Spleen (tissue), 11 donors: ENCODE results near the gene MYO9A. TPM values are rescaled to one million over a fixed set of nuclear protein-coding genes. Genes with fewer than 3 reads are reported as not detected.

ENCODE experiments used
- DNase-seq: peaks from one replicate; pipeline ENCODE4 v3.0.0-alpha.2; 2020
- H3K27ac ChIP-seq, 8 donors: fragments of 200-600 bp; sonication (generic) in 7 of 8; 1 replicate in 4 of 8; 2 replicates in 4 of 8; pipeline versions ENCODE4 v1.5.0 to v1.8.0; 2016 to 2021; ENCODE audit warnings: inconsistent platforms in 4 of 8, mild to moderate bottlenecking in 4 of 8, moderate library complexity in 1 of 8
- H3K27me3 ChIP-seq, 7 donors: fragments of 200-600 bp; sonication (generic) in 6 of 7; replicated peaks in 1 of 7; 1 replicate in 4 of 7; 2 replicates in 3 of 7; pipeline versions ENCODE4 v1.5.0 to v1.8.0; 2016 to 2021; ENCODE audit warnings: inconsistent platforms in 3 of 7, mild to moderate bottlenecking in 1 of 7
- H3K36me3 ChIP-seq, 6 donors: fragments of 200-600 bp; sonication (generic) in 5 of 6; 1 replicate in 4 of 6; 2 replicates in 2 of 6; pipeline versions ENCODE4 v1.5.0 to v1.8.0; 2016 to 2021; ENCODE audit warnings: inconsistent platforms in 2 of 6
- H3K4me1 ChIP-seq, 6 donors: fragments of 200-600 bp; sonication (generic) in 5 of 6; 1 replicate in 3 of 6; 2 replicates in 3 of 6; pipeline versions ENCODE4 v1.5.0 to v1.8.0; 2016 to 2021; ENCODE audit warnings: inconsistent platforms in 3 of 6
- H3K4me3 ChIP-seq, 8 donors: fragments of 200-600 bp; sonication (generic) in 7 of 8; 1 replicate in 4 of 8; 2 replicates in 4 of 8; pipeline versions ENCODE4 v1.5.0 to v1.8.0; 2016 to 2021; ENCODE audit warnings: inconsistent platforms in 4 of 8, mild to moderate bottlenecking in 4 of 8, moderate library complexity in 2 of 8
- H3K9me3 ChIP-seq, 8 donors: fragments of 200-600 bp; sonication (generic) in 7 of 8; 1 replicate in 4 of 8; 2 replicates in 4 of 8; pipeline versions ENCODE4 v1.5.0 to v1.8.0; 2016 to 2021; ENCODE audit warnings: inconsistent platforms in 4 of 8
- CTCF ChIP-seq, 11 experiments: fragments of 200-600 bp in 7 of 11; fragments of 450-650 bp in 4 of 11; sonication (generic) in 4 of 11; IDR thresholded peaks in 8 of 11; conservative IDR thresholded peaks in 3 of 11; 1 replicate in 7 of 11; 2 replicates in 4 of 11; pipeline versions ENCODE4 v1.4.0 to v1.8.0; 2016 to 2021; ENCODE audit warnings: antibody characterized with exemption in 11 of 11, inconsistent platforms in 4 of 11, mild to moderate bottlenecking in 1 of 11
- POLR2A ChIP-seq, 3 donors: fragments of 450-650 bp; IDR thresholded peaks; one replicate each; pipeline ENCODE4 v1.5.1; 2017; ENCODE audit warnings: antibody characterized with exemption in 3 of 3, mild to moderate bottlenecking in 1 of 3
- POLR2AphosphoS5 ChIP-seq, 3 donors: sonication (generic); formaldehyde crosslinking; IDR thresholded peaks; one replicate each; pipeline ENCODE4 v1.5.1; 2017; ENCODE audit warnings: antibody characterized with exemption in 3 of 3
- WGBS, 5 donors: extraction: QIAGEN DNeasy Blood & Tissue Kit in 3 of 5; methylation state at CpG; one replicate each; pipeline versions ENCODE4 v1.1.5 to v1.1.7; 2013 to 2018; 5-methylcytosine and 5-hydroxymethylcytosine counted together
- intact Hi-C: fragments of 100-400 bp; cut with DNase I; formaldehyde crosslinking; loops from one replicate; pipeline ENCODE4 v1.15.0; 2023; ENCODE audit warnings: low total_unique reads
- polyA plus RNA-seq, 3 donors: library from polyadenylated mRNA; stranded (reverse); fragments of 200-250 nt; gene quantifications; one replicate each; pipeline ENCODE4 v1.2.1, GENCODE V29; 2013
- total RNA-seq, 7 donors: library from RNA; depleted of rRNA in 3 of 7; stranded (reverse); fragments of >200 nt in 3 of 7; fragmentation: NEBNext Ultra II Directional in 4 of 7; extraction: Animal tissue kit (Norgen Biotek cat#: 25700) in 4 of 7; gene quantifications; one replicate each; pipeline versions ENCODE4 v1.1.0 to v1.2.1, GENCODE V29; 2016 to 2021
- donor health status: healthy with polysubstance abuse.
- donor health status: DM: no; HTN: no; CAD: no; lungs with moderate emphysema.
- donor health status: DM: no; HTN: no; CAD: no.
- donor health status: Bipolar disorder and iron deficiency.
- donor health status: healthy.
- donor health status: DM: no; HTN: no; CAD: no.
- donor health status: DM: yes; HTN: yes; CAD: no.

MYO9A gene
- total and polyA plus RNA-seq, 10 donors = 1.7 to 80.9 (median 50.9) TPM

DNA sequence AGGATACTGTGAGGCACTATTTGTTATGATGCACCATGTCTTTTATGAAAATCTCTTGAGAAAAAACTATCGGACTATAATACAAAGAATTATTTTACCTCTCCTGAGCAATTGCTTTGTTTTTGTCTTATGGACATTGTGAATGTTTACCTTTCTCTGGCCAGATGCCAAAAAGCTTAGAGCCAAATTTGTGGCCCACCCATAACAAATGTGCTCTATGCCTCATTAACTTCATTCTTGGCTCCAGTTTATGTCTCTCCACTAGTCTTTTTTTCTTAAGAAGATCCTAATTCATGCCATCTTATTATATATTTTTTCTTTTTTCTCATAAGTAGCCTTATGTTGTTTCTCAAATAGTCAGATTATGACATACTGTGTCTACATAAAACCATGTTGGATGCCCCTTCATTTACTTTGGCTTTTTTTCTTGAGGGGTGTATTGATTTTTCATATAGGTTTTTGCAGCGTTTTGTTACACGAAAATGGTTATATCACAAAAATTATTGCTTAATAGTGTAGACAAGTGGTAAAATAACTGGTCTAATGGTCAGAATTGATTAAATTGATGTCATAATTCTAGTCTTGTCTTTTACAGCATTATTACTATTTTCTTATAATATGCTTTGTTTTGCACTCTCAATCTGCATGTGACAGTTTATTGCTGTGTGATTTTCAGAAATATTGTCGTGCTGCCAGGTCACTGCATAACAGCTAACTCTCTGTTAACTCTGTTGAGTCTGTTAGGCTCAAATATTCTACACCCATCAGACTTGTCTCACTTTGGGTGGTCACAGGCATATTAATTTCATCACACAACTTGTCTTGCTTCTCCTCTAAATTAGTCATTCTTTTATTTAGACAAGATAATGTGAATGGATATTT is 18.5 kb upstream of the MYO9A start:
- Histone ChIP-seq H3K27me3 (no peaks in the 10 kb centered on the region), H3K4me1 (peaks cover 0 to 7% (median 0%) of the 10 kb centered on the region in 6 donors), H3K36me3 (no peaks in the 10 kb centered on the region), H3K27ac (no peak overlapping the region), H3K9me3 (no peaks in the 10 kb centered on the region), H3K4me3 (no peak overlapping the region)
- DNase-seq = no peak
- intact Hi-C loops = no loop called here
- WGBS, 5 donors = 89 to 93% (median 91%) methylated on average over 4 of the region's 4 CpGs
- no peak for TF ChIP-seq POLR2AphosphoS5 (IDR thresholded peaks at IDR 0.05)
- no peak for TF ChIP-seq POLR2A (IDR thresholded peaks at IDR 0.05)
- TF ChIP-seq CTCF (IDR thresholded peaks at IDR 0.05 in 8 of 11, conservative IDR thresholded peaks at IDR 0.05 in 3 of 11) = no peak

- H3K4me3 ChIP-seq = no peak overlapping the region
- intact Hi-C loops = no loop called here
- no peaks in the 10 kb centered on the region for H3K36me3 ChIP-seq
- H3K4me1 ChIP-seq = peaks cover 0 to under 1% (median 0%) of the 10 kb centered on the region in 6 donors
- no peaks in the 10 kb centered on the region for H3K27me3 ChIP-seq
- TF ChIP-seq POLR2A (IDR thresholded peaks at IDR 0.05) (no peak), CTCF (IDR thresholded peaks at IDR 0.05 in 8 of 11, conservative IDR thresholded peaks at IDR 0.05 in 3 of 11) (no peak), POLR2AphosphoS5 (IDR thresholded peaks at IDR 0.05) (no peak)
- DNase-seq = no peak
- no peak overlapping the region for H3K27ac ChIP-seq
- 84 to 88% (median 88%) methylated on average over 2 of the region's 2 CpGs for WGBS, 5 donors
- no peaks in the 10 kb centered on the region for H3K9me3 ChIP-seq
Observed at GRCh38 chr15:72135719-72136118, 17.8 kb upstream of the MYO9A start.

- 91 to 98% (median 96%) methylated on average over 1 of the region's 1 CpG for WGBS, 5 donors
- intact Hi-C loops = no loop called here
- no peaks in the 10 kb centered on the region for H3K9me3 ChIP-seq
- no peaks in the 10 kb centered on the region for H3K4me1 ChIP-seq
- no peak for TF ChIP-seq POLR2AphosphoS5 (IDR thresholded peaks at IDR 0.05)
- no peak for TF ChIP-seq CTCF (IDR thresholded peaks at IDR 0.05 in 8 of 11, conservative IDR thresholded peaks at IDR 0.05 in 3 of 11)
- TF ChIP-seq POLR2A (IDR thresholded peaks at IDR 0.05) = no peak
- no peak overlapping the region for H3K27ac ChIP-seq
- no peaks in the 10 kb centered on the region for H3K36me3 ChIP-seq
- DNase-seq = no peak
- H3K4me3 ChIP-seq = no peak overlapping the region
- no peaks in the 10 kb centered on the region for H3K27me3 ChIP-seq
Observed at GRCh38 chr15:72133211-72133610, 15.3 kb upstream of the MYO9A start.

GRCh38 chr15:72131922-72132321 is 14.0 kb upstream of the MYO9A start:
- no peaks in the 10 kb centered on the region for H3K9me3 ChIP-seq
- no peak overlapping the region for H3K4me3 ChIP-seq
- no peaks in the 10 kb centered on the region for H3K4me1 ChIP-seq
- no peak for DNase-seq
- no peaks in the 10 kb centered on the region for H3K36me3 ChIP-seq
- WGBS, 5 donors = 61 to 66% (median 63%) methylated on average over 3 of the region's 3 CpGs
- intact Hi-C loops = no loop called here
- no peak overlapping the region for H3K27ac ChIP-seq
- TF ChIP-seq POLR2AphosphoS5 (IDR thresholded peaks at IDR 0.05) (no peak), POLR2A (IDR thresholded peaks at IDR 0.05) (no peak), CTCF (IDR thresholded peaks at IDR 0.05 in 8 of 11, conservative IDR thresholded peaks at IDR 0.05 in 3 of 11) (no peak)
- no peaks in the 10 kb centered on the region for H3K27me3 ChIP-seq
